Measurements from ENCODE around the gene GORASP2. TPM values are rescaled to one million over a fixed set of nuclear protein-coding genes. Genes with fewer than 3 reads are reported as not detected.

Gene GORASP2
- total RNA-seq, 2 experiments from 2014 or later, result 64.5 to 73.7 TPM

DNA sequence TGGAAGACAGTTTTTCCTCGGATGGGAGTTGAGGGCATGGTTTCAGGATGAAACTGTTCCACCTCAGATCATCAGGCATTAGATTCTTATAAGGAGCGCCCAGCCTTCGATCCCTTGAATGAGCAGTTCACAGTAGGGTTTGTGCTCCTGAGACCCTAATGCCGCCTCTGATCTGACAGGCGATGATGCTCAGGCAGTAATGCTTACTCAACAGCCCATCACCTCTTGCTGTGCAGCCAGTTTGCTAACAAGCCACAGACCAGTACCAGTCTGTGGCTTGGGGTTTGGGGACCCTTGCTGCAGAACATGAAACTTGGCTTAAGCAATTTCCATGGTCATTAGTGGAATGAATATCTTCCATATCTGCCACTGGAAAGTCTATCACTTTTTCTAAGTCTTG is 56.4 kb downstream of the GORASP2 start:
- CTCF ChIA-PET, result interaction anchor here (2.3 kb wide), 1 partner anchor 102 kb away, joined by 5 read pairs; no protein-coding TSS in a partner anchor
- Mint-ChIP-seq H3K36me3 (peaks cover 4% of the 10 kb centered on the region), H3K4me1 (ENCODE audit: low read depth) (no peaks in the 10 kb centered on the region), H3K9me3 (no peaks in the 10 kb centered on the region), H3K27me3 (no peaks in the 10 kb centered on the region), H3K27ac (no peak overlapping the region), H3K4me3 (no peak overlapping the region)
- intact Hi-C loops (cut with micrococcal nuclease), result no loop called here
- DNase-seq, result no peak
- POLR2A ChIA-PET, result no interaction called here

DNA sequence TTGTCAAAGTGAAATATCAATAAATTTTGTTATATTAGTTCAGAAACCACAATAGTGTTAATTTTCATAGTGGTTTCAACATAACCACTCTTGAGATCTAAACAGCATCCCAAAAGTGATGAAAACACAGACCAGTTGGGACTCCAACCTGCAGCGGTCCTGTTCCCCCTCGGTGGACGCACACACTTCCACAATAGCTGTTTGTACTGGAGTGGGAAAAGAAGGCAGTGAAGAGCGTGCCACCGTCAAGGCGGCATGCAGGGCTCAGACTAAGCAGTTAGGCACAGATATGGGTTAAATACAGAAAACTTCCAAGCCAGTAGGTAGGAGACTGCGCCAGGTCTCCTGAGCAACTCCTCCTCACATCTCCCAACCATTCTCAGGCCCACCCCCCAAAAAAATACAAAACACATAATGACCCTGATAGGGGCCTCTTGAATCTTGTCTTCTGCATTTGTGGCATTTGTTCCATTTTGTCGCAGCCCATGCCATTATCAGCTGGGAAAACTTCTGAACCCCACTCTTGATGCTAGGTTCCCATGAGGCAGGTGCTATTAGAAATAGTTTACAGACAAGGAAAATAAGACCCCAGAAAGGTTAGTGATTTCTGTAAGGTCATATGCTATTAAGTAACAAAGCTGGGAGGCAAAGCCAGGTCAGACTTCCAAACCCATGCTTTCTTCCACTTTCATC is 57.7 kb downstream of the GORASP2 start:
- DNase-seq, result no peak
- Mint-ChIP-seq H3K9me3 (no peaks in the 10 kb centered on the region), H3K27ac (no peak overlapping the region), H3K36me3 (peaks cover 6% of the 10 kb centered on the region), H3K27me3 (no peaks in the 10 kb centered on the region), H3K4me3 (no peak overlapping the region), H3K4me1 (ENCODE audit: low read depth) (no peaks in the 10 kb centered on the region)
- intact Hi-C loops (cut with micrococcal nuclease), result no loop called here
- CTCF ChIA-PET, result no interaction called here
- POLR2A ChIA-PET, result no interaction called here

DNA sequence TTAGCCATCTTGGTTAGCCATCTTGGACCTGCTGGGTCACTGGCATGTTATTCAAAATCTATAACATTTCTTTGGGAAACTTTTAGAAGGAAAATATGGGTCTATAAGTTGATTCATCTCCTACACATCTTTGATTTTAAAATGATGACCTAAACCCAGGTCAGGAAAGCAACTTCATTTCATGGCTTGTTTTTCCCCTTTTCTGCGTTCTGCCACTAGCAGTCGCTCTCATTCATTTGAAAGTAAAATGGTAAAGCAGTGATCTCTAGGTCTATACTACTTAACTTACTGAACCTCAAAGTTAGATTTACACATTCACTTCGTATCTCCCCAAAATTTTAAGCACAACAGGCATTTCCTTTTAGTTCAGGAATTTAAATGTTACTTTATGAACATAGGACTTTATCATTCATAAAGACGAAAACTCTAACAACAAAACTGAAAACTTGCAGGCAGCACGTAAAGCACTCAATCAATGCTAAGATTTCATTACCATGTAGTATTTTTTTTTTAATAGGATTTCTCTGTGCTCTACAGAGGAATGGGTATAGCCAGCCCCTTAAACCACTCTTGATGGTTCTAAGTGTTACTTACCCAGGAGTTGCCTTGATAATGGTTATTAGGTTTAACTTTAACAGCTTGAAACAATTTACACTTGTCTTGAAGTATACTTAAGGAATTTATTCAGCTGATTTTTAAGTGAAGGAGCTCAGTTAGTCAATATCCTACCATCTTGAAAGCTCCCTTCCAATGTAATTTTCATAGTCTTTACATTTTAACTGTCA is 62.5 kb downstream of the GORASP2 start:
- H3K27ac Mint-ChIP-seq, result no peak overlapping the region
- no peak for DNase-seq
- H3K9me3 Mint-ChIP-seq, result no peaks in the 10 kb centered on the region
- ChIA-PET CTCF (interaction anchor here (0.9 kb wide), 1 partner anchor 18 kb away, joined by 3 read pairs; no protein-coding TSS in a partner anchor), POLR2A (no interaction called here)
- no peak overlapping the region for H3K4me3 Mint-ChIP-seq
- peaks cover 20% of the 10 kb centered on the region for H3K36me3 Mint-ChIP-seq
- no peaks in the 10 kb centered on the region for H3K4me1 Mint-ChIP-seq (ENCODE audit: low read depth)
- no peaks in the 10 kb centered on the region for H3K27me3 Mint-ChIP-seq
- intact Hi-C loops (cut with micrococcal nuclease), result no loop called here

DNA sequence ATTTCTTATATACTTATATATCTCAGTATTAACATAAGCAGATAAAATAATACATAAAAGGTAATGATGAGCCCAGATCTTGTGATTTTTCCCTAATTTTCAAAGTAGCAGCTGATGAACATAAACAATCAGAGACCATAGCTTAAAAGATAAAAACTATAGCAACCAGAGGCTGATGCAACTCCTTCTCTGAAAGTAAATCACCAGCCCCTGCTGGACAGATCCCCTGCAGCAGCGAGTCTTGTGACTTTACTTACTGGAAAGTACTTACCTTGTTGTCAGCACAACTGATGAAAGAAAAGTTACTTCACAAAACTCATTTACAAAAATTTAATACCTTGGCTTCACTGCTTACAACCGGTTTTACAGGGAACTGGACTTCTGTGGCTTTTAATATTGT is 67.3 kb downstream of the GORASP2 start:
- DNase-seq, result no peak
- ChIA-PET CTCF (interaction anchor here (0.8 kb wide), 1 partner anchor 23 kb away, joined by 3 read pairs; no protein-coding TSS in a partner anchor), POLR2A (no interaction called here)
- Mint-ChIP-seq H3K36me3 (peaks cover 23% of the 10 kb centered on the region), H3K27me3 (no peaks in the 10 kb centered on the region), H3K4me3 (no peak overlapping the region), H3K4me1 (ENCODE audit: low read depth) (peaks cover 6% of the 10 kb centered on the region), H3K9me3 (no peaks in the 10 kb centered on the region), H3K27ac (no peak overlapping the region)
- intact Hi-C loops (cut with micrococcal nuclease), result no loop called here

DNA sequence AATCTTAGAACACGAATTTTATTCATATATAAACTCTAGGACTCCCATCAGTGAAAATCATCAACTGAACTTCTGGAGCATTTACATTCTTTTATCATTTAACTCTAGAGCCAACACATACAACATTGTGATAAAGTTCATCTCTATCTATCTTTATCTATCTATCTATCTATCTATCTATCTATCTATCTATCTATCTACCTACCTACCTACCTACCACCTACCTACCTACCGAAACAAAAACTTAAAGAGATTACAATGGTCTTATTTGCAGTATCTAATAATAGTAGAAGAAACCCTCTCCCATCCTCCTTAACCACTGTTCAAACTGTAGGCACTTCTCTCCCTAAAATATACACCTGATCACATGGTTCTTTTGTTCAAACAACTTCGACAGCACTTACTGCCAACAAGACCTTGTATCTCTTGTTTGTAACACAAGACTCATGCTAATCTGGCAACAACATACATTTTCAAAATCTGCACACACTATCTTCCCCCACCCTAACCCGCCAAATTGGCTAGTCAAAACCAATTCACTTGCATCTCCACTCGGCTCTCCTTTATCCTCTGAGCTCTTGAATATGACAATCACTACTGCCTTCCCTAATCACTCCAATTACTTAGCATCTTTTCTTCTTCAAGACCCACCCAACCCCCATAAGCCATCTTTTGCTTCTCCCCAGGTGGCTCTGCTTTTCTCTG is 69.0 kb downstream of the GORASP2 start:
- Mint-ChIP-seq H3K9me3 (no peaks in the 10 kb centered on the region), H3K36me3 (peaks cover 19% of the 10 kb centered on the region), H3K4me1 (ENCODE audit: low read depth) (peaks cover 6% of the 10 kb centered on the region), H3K4me3 (no peak overlapping the region), H3K27me3 (no peaks in the 10 kb centered on the region), H3K27ac (no peak overlapping the region)
- ChIA-PET POLR2A (no interaction called here), CTCF (no interaction called here)
- intact Hi-C loops (cut with micrococcal nuclease), result no loop called here
- DNase-seq, result no peak

DNA sequence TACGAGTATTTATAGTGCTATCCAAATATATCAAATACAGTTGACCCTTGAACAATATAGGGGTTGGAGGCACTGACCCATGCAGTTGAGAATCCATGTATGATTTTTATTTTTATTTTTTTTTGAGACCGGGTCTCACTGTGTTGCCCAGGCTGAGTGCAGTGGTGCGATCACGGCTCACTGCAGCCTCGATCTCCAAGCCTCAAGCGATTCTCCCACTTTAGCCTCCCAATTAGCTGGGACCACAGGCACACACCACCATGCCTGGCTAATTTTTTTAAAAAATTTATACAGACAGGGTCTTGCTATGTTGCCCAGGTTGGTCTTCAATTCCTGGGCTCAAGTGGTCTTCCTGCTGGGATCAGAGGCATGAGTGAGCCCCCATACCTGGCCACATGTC is 70.6 kb downstream of the GORASP2 start:
- H3K27me3 Mint-ChIP-seq, result no peaks in the 10 kb centered on the region
- POLR2A ChIA-PET, result no interaction called here
- intact Hi-C loops (cut with micrococcal nuclease), result no loop called here

DNA sequence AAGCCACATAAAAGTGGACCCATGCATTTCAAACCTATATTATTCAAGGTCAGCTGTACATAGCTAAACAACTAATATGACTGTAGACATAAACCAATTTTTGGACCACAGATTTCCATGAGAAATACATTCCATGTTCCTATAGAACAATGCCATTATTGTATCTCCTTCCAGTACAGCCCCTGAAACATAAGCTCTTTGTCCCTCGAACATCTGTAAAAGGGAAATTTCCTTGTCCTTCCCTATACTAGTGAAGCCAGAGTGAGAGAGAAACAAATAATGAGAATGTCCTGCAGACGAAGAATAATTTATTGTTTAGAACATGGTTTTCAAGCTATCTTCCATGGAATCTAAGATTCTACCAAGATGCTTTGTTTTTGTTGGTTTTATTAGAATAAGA is 75.3 kb downstream of the GORASP2 start:
- intact Hi-C loops (cut with micrococcal nuclease), result no loop called here
- Mint-ChIP-seq H3K27me3 (no peaks in the 10 kb centered on the region), H3K9me3 (no peaks in the 10 kb centered on the region), H3K4me3 (no peak overlapping the region), H3K4me1 (ENCODE audit: low read depth) (peaks cover 27% of the 10 kb centered on the region), H3K36me3 (peaks cover 27% of the 10 kb centered on the region), H3K27ac (no peak overlapping the region)
- DNase-seq, result no peak
- POLR2A ChIA-PET, result interaction anchor here (1.1 kb wide), 1 partner anchor 14 kb away, joined by 3 read pairs; no protein-coding TSS in a partner anchor
- CTCF ChIA-PET, result interaction anchor here (0.6 kb wide), 1 partner anchor 41 kb away, joined by 3 read pairs; no protein-coding TSS in a partner anchor

More for the DNA sequence above, 70.6 kb downstream of the GORASP2 start:
- CTCF ChIA-PET, result interaction anchor here (0.6 to 0.9 kb wide), 2 partner anchors 11 to 133 kb away, joined by 3 read pairs; no protein-coding TSS in a partner anchor
- Mint-ChIP-seq H3K4me1 (ENCODE audit: low read depth) (peaks cover 11% of the 10 kb centered on the region), H3K27ac (no peak overlapping the region), H3K4me3 (no peak overlapping the region), H3K36me3 (peaks cover 15% of the 10 kb centered on the region), H3K9me3 (no peaks in the 10 kb centered on the region)
- DNase-seq, result no peak

DNA sequence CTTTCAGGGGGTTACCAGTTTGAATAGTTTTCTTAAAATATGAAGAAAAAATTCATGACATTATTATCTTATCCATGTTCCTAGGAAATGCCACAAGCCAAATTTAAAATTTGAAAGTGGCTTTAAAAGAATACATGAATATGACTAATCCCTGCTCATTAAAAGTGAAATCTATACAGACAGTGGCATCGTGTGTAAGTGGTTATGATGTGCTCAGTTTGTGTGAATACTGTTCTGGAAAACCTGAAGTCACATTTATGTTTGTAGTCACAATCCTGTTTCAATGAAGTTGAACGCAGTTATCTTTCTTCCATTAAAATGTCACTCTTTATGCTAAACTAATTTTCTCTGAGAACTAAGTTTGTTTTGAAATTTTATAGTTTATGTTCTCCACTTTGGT is 75.8 kb downstream of the GORASP2 start:
- Mint-ChIP-seq H3K4me1 (ENCODE audit: low read depth) (peaks cover 27% of the 10 kb centered on the region), H3K36me3 (peaks cover 27% of the 10 kb centered on the region), H3K27ac (peak overlapping the region; percentile 64), H3K9me3 (no peaks in the 10 kb centered on the region), H3K4me3 (no peak overlapping the region), H3K27me3 (no peaks in the 10 kb centered on the region)
- POLR2A ChIA-PET, result interaction anchor here (1.1 kb wide), 1 partner anchor 14 kb away, joined by 3 read pairs; no protein-coding TSS in a partner anchor
- intact Hi-C loops (cut with micrococcal nuclease), result no loop called here
- CTCF ChIA-PET, result no interaction called here
- DNase-seq, result no peak

DNA sequence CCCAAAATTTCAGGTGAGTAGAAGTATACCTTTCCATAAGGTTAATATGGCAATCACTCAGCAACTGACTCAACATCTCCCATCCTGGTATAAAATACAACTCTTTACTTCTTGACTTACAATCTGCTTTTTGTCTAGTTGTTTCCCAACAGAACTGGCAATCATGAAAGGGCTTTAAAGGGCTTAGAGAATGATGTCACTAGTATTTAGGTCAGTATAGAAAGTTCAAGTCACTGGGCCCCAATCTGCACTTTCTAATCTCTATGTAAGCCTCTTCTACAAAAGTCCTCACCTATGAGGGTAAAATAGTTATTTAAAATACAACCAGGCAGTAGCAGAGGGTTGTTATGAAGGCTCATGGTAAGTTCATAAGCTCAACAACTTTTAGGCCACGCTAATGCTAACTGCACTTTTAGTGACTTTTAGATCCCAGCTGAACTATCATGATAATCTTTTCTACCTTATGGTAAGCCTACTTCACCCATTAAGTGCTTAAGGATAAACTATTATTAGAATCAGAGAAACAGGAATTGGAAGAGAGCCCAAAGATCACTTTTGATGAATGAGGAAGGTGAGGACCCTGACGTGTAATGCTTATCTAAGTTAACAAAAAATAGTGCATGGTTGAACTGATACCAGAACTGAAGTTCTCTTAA is 79.6 kb downstream of the GORASP2 start:
- Mint-ChIP-seq H3K27ac (no peak overlapping the region), H3K4me3 (no peak overlapping the region), H3K27me3 (no peaks in the 10 kb centered on the region), H3K4me1 (ENCODE audit: low read depth) (peaks cover 20% of the 10 kb centered on the region), H3K36me3 (peaks cover 29% of the 10 kb centered on the region), H3K9me3 (no peaks in the 10 kb centered on the region)
- DNase-seq, result no peak
- CTCF ChIA-PET, result interaction anchor here (0.5 kb wide), 1 partner anchor 436 kb away, joined by 6 read pairs; no protein-coding TSS in a partner anchor
- intact Hi-C loops (cut with micrococcal nuclease), result no loop called here
- POLR2A ChIA-PET, result no interaction called here

DNA sequence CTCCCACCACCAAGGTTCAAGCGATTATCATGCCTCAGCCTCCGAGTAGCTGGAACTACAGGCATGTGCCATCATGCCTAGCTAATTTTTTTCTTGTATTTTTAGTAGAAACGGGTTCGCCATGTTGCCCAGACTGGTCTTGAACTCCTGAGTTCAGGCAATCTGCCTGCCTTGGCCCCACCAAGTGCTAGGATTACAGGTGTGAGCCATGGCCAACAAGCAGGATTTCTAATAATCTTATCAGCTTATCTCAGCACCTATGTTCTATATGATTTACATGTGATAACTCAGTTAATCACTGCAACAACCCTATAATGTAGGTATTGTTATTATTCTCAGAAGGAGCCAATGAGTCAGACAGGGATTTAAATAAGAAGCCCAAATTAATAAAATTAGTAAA is 80.3 kb downstream of the GORASP2 start:
- Mint-ChIP-seq H3K4me1 (ENCODE audit: low read depth) (peaks cover 19% of the 10 kb centered on the region), H3K4me3 (no peak overlapping the region), H3K27me3 (no peaks in the 10 kb centered on the region), H3K9me3 (no peaks in the 10 kb centered on the region), H3K27ac (no peak overlapping the region), H3K36me3 (peaks cover 31% of the 10 kb centered on the region)
- no peak for DNase-seq
- ChIA-PET POLR2A (no interaction called here), CTCF (no interaction called here)
- intact Hi-C loops (cut with micrococcal nuclease), result no loop called here

DNA sequence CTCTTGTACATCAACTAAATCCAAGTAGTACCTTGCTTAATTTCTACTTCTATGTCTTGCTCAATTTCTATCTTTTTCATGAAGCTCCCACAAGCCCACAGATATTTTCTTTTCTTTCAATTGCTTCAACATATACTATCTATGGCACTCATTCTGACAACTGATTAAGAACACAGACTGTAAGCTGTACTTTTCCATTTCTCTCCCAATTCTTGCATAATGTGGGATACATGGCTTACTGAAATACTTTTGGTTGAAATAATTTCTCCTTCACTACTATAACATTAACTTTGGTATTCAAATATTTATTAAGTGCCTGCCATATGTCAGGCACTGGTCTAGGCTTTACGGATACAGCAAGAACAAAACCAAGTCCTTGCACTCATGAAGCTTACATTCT is 84.8 kb downstream of the GORASP2 start:
- H3K4me1 Mint-ChIP-seq (ENCODE audit: low read depth), result peaks cover 18% of the 10 kb centered on the region
- no peak for DNase-seq
- H3K4me3 Mint-ChIP-seq, result no peak overlapping the region
- H3K36me3 Mint-ChIP-seq, result peaks cover 23% of the 10 kb centered on the region
- H3K9me3 Mint-ChIP-seq, result no peaks in the 10 kb centered on the region
- ChIA-PET CTCF (interaction anchor here (0.8 kb wide), 1 partner anchor 73 kb away, joined by 4 read pairs; no protein-coding TSS in a partner anchor), POLR2A (no interaction called here)
- no peaks in the 10 kb centered on the region for H3K27me3 Mint-ChIP-seq
- no peak overlapping the region for H3K27ac Mint-ChIP-seq
- intact Hi-C loops (cut with micrococcal nuclease), result no loop called here

Measured in activated CD4-positive, alpha-beta memory T cell treated with anti-CD3 and anti-CD28 coated beads for 36 hours (primary cell).